HG03457 (cell line): ENCODE results near the gene PLA2R1.
"Not testable (repeated sequence)": the region's sequence is repeated elsewhere in the genome, so short reads cannot be mapped to it uniquely, and the experiment has no call there.

Experiments used
- ATAC-seq: cut with Tn5 transposase; IDR thresholded peaks from one replicate; pipeline ENCODE4 v1.9.1; 2021; ENCODE audit warnings: moderate number of reproducible peaks; ENCODE audit not compliant: unreplicated experiment

Gene PLA2R1

DNA sequence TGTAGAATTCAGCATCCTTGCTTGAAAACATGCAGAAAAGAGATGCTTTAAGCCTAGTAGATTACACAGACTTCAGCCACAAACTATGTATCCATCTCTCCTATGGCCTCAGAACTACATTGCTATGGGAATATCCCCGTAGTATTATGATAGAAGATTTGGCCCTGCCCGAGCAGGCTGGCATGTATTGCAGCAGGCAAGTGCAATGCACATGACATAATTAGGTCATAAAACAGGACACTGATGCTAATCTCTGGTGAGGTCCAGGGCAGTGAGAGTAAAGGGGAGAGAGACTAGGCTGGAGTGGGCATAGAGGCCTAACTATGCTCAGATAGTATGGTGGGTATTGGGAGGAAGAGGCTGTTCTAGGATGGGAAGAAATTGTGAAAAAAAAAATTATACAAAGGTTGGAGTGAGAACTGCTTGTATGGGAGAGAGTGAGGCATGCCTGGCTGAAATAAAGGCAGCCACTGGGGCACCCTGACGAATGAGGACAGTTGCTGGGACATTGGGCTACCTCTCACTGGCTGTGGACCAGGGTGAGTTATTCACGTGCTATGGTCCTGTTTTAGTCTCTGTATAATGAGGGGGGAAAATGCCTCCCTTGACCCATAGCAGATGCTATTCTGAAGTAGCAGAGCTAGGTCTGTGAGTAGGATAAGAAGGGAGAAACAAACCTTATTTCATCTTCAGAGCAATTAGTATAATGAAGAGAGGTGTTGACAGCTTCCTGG, 1.6 kb upstream of the PLA2R1 start:
- ATAC-seq: no peak

DNA sequence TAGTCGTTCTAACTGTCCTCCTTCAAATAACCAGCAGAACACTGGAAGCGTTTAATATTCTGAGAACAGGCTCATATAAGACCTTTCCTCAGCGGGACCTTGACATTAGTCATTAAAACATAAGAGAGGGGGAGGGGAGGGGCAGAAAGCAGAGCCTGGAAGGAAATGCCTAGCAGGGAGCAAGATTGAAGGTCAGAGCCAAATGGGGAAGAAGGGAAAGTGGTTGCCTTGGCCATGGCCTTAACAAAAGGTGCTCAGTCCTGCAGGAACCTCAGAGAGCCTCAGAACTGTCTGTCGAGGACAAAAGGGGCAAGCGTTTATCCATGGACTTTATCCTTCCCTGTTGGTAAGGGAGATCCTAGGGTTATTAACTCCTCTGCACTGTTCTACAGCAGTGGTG, 856 bp upstream of the PLA2R1 start:
- no peak for ATAC-seq

GRCh38 chr2:160061944-160062291, 497 bp downstream of the PLA2R1 start:
- ATAC-seq: no peak

DNA sequence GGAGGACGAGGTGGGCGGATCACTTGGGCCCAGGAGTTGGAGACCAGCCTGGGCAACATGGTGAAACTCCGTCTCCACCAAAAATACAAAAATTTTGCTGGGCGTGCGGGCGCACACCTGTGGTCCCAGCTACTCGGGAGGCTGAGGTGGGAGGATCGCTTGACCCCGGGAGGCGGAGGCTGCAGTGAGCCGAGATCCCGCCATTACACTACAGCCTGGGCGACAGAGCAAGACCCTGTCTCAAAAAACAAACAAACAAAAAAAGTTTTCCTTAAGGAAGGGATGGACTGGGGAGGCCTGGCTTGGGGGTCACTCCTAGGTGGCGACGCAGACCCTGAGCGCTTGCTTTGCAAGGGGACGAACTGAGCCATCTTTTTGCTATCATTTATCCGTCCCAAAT, 882 bp downstream of the PLA2R1 start:
- ATAC-seq: no peak

GRCh38 chr2:160060297-160060696, 2.1 kb downstream of the PLA2R1 start:
- no peak for ATAC-seq

GRCh38 chr2:160057356-160057755, 5.1 kb downstream of the PLA2R1 start:
- ATAC-seq: no peak

- no peak for ATAC-seq
These were observed 6.7 kb downstream of the PLA2R1 start for GRCh38 chr2:160055726-160056108.

DNA sequence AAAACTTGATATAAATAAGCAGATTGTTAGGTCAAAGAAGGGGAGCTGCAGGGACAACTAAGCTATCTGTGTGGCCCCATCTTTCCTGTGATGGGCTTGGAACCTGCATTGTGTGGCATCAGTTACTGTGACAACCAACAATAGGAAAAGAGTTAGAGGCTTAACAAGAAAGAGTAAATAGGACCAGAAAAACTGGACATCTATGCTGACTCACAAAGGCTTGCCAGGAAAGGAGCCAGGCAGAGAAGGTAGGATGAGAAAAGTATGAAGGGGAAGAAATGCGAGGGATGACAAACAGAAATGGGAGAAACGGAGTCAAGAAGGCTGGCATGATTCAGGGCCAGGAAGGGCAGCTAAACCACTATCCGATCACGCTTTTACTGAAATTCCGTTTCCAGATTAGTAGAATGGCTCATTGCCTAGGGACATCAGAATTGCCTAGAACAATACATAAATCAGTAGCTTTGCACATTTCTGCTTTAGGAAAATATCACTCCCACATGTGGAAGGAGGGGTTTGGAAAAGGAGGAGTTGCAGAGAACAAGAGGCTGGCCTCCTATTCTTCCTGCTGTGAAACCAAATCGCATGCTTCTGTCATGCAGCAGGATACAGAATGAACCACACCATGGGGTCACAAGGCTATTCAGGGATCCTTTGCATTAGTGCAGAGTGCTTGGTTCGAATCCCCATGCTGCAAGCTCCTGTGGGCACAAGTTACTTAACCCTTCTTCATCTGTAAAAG, 7.3 kb downstream of the PLA2R1 start:
- no peak for ATAC-seq

DNA sequence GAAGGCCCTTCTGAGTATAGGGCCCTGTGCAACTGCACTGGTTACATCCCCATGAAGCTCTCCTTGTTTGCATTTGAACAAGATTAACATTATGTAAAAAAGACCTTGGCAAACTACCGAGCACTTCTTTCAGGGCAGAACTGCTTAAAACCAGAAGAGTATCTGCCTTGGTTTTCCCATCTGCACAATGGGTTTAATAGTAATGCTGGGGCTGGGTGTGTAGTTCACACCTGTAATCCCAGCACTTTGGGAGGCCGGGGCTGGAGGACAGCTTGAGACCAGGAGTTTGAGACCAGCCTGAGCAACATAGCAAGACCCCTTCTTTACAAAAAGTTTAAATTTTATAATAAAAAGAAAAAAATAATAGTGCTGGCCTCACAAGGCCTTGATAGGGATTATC, 8.5 kb downstream of the PLA2R1 start:
- ATAC-seq: no peak

DNA sequence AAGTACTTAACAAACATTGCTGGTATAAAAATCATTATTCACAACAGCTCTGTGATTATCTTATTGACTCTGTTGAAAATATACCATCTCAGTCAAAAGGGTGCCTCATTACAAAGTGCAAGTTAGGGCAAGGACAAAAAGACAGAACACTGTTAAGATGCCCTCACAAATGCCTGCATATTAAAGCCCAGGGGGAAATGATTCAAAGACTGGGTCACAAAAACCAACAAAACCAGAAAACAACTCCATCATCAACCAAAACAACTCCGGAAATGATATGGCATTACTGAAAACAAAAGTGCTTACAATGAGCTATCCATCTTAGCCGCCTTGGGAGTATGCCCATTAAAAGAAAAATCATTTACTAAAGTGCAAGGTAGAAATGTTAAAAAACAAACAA, 9.9 kb downstream of the PLA2R1 start:
- no peak for ATAC-seq

- no peak for ATAC-seq
These were observed 11.0 kb downstream of the PLA2R1 start for GRCh38 chr2:160051371-160051800.

GRCh38 chr2:160050147-160050546, 12.3 kb downstream of the PLA2R1 start:
- ATAC-seq: no peak

DNA sequence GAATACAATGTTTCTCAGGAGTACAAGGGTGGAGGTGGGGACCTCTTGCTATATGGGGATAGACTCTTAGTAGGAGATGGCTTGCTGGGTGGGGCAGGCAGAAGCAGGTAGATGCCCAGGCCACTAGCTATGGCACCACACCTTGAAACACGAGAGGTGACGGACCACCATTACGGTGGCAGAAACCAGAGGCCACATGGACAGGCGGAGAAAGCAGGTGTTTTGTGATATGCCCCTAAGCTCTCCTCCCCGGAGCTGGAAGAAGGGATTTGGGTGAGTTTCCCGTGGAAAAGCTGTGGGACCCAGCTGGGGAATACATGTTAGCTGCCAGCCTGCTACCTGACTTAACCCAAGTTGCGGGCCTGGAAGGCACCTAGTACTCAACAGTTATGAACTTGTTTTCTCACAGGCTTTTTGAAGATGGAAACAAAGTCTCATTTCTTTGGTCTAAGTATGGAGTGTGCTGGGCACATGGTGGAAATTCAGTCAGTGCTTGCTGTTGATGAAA, 16.7 kb downstream of the PLA2R1 start:
- no peak for ATAC-seq

DNA sequence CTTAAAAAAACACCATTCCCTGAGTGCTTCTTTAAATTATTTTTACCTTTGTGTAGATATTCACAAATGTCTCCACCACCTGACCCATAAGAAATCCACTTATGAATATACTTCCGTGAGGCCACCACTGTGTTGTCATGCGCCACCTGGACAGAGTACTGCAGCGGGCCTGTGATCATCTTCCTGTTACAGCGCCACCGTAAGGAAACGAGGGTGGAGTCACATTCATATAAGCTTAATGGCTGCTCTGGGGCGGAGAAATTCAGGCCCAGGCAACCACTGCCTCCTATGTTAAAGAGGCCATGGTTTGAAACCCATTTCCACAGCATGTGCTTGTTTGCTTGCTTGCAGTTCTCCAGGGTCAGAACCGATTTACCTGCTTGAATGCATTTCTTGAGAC, 17.7 kb downstream of the PLA2R1 start:
- no peak for ATAC-seq

- no peak for ATAC-seq
These were observed 19.1 kb downstream of the PLA2R1 start for GRCh38 chr2:160043265-160043664.

GRCh38 chr2:160042054-160042453, 20.4 kb downstream of the PLA2R1 start:
- ATAC-seq: no peak

DNA sequence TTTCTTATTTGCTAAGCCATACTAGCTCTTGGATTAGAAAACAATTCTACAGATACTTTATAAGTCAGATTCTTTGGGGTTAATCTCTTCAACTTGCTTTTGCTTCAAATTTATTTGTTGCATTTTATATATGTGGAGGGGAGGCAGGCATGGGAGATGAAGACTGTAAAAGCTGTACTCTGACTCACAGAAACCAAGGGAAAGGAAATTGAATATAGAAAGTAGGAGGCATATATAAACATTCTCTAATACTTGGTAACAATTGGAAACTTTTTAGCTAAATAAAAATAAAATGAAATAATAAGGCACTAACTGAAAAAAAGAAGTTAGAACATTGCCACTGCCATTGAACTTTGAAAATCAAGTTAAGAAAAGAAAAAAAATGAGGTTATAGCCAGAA, 21.3 kb downstream of the PLA2R1 start:
- ATAC-seq: no peak

DNA sequence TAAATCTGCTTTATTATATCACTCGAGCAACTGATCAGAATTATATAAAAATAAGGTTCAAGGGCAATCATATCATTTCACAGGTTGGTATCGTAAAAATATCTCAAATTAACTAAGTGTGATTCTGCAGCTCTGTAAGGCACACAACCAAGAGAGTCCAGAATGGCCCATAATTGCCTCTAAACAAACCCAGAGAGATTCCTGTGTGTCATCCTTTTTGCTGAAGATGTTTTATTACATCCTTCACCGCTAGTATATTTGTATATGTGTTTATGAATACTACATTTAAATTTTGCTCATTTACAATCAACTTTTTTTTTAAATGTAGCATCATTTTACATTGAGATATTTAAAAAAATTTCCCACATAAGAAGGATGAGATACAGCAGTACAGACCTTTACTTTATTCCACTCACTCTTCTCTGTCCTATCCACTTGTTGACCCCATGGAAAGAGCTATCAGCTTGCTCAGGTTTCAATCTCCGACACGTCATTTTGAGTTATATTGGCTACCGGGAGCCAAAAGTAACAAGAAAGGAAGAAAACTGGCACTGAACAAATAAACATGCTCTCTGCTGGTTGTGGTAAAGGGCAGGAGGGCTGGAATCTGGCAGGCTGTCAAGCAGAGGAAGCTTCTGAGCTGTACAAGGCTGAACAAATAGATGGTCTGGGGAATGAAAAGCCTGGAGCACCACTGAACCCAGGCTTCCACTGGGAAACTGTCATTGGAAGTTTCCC, 23.1 kb downstream of the PLA2R1 start:
- ATAC-seq: no peak

DNA sequence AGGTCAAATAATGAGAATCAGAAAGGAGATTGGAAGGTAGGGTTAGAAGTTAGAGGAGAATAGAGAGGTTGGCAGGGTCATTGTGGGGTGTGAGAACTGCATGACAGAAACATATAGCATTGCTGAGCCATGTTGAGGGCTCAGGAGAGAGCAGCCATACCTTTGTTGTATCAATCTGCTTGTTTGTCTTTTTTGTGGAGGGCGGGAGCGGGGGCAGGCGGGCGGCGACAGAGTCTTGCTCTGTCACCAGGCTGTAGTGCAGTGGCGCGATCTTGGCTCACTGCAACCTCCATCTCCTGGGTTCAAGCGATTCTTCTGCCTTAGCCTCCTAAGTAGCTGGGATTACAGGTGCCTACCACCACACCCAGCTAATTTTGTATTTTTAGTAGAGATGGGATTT, 23.8 kb downstream of the PLA2R1 start:
- not testable (repeated sequence) for ATAC-seq

DNA sequence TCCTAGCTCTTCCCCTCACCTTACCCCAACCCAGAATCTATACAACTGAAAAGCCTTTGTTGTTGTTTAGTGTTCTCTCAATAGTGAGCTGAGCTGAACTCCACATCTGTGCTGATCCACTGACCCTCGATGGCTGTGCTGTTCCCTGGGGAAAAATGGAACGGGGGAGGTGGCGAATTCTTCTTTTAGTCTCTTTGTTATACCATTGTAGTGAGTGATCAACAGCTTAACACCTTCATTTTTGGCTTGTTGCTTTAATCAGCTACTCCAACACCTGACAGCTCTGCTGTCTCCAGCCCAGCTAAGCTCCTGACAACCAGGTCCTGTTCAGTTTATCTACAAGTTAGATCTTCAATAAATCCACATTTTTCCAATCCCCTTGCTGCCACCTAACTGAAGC, 25.7 kb downstream of the PLA2R1 start:
- no peak for ATAC-seq

- no peak for ATAC-seq
These were observed 27.3 kb downstream of the PLA2R1 start for GRCh38 chr2:160035125-160035524.

DNA sequence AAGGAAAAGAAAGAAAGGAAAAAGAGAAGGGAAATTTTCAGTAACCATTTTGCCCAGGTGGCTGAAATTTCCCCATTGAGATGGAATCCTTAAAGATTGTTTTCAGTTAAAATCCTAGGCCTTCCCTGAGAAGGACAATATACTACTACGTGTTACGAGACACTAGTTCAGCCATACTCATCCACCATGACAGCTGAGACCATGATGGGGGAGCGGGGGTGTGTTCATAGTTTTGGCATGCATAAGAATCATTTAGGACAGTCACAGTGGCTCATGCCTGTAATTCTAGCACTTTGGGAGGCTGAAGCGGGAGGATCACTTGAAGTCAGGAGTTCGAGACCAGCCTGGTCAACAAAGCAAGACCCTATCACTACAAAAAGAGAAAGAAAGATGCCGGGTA, 28.0 kb downstream of the PLA2R1 start:
- ATAC-seq: no peak
